Smooth muscle cell of trachea (primary cell): Measurements from ENCODE around the gene SNX4. TPM values are rescaled to one million over a fixed set of nuclear protein-coding genes. Genes with fewer than 3 reads are reported as not detected.

Experiments used
- total RNA-seq: library from RNA; depleted of rRNA; stranded (reverse); fragments of >200 nt; gene quantifications from 2 replicates; pipeline ENCODE4 v1.2.1, GENCODE V29; 2014

The SNX4 gene
- total RNA-seq, result 20.2 and 48.1 TPM in 2 replicates

GRCh38 chr3:125519678-125520562 lies at the start of gene SNX4:
SNX4 (minus strand) TSS chr3:125520202; CDS start chr3:125520172, 30 bp downstream.

Other genes with a start within 250 kb of the SNX4 start
- 35.1 and 38.9 TPM in 2 replicates for gene ZNF148, start 144.9 kb downstream of the SNX4 start, total RNA-seq
- gene OSBPL11, start 75.3 kb upstream of the SNX4 start, total RNA-seq, result 7.3 and 9.6 TPM in 2 replicates